HG02885 (cell line): ENCODE data around the gene TMEM165.
"Not testable (repeated sequence)": the region's sequence is repeated elsewhere in the genome, so short reads cannot be mapped to it uniquely, and the experiment has no call there.

Source experiments
- ATAC-seq: cut with Tn5 transposase; IDR thresholded peaks from one replicate; pipeline ENCODE4 v1.9.1; 2021; ENCODE audit warnings: mild to moderate bottlenecking; ENCODE audit not compliant: unreplicated experiment, poor library complexity

TMEM165 gene, protein sequence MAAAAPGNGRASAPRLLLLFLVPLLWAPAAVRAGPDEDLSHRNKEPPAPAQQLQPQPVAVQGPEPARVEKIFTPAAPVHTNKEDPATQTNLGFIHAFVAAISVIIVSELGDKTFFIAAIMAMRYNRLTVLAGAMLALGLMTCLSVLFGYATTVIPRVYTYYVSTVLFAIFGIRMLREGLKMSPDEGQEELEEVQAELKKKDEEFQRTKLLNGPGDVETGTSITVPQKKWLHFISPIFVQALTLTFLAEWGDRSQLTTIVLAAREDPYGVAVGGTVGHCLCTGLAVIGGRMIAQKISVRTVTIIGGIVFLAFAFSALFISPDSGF

DNA sequence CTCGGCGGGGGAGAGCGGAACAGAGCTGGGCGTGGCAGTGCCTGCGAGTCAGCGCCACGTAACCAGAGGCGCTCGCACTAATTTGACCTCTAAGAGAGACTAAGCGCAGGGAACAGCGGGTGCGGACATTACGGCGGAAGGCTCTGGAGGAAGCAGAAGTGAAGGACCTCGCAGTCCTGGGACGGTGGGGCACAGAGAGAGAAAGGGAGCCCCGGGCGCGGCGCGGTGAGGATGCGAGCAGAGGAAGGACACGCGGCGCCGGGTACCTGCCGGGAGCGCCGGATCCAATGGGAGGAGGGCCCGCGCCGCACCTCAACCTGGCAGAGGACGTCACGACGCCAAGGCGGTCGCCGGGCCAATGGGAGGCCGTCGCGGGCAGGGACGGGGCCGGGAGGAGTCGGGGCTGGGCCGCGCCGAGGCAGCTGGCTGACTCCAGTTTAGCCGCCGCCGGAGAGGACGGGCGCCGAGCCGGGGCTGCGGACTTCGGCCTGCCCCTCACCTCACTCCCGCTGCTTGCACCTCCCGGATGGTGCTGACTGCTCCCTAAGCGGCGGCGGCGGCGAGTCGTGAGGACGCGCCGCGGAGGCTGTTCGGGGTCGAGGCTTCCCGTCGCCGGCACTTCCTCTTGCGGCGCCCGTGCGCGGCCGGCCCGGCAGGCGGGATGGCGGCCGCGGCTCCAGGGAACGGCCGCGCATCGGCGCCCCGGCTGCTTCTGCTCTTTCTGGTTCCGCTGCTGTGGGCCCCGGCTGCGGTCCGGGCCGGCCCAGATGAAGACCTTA lies at the start of gene TMEM165:
Gene TMEM165, plus strand, starts transcription at position 429 of the 779 bp plus-strand sequence. Its CDS starts 233 bp downstream, at position 662.
- peak; percentile 93 for ATAC-seq

DNA sequence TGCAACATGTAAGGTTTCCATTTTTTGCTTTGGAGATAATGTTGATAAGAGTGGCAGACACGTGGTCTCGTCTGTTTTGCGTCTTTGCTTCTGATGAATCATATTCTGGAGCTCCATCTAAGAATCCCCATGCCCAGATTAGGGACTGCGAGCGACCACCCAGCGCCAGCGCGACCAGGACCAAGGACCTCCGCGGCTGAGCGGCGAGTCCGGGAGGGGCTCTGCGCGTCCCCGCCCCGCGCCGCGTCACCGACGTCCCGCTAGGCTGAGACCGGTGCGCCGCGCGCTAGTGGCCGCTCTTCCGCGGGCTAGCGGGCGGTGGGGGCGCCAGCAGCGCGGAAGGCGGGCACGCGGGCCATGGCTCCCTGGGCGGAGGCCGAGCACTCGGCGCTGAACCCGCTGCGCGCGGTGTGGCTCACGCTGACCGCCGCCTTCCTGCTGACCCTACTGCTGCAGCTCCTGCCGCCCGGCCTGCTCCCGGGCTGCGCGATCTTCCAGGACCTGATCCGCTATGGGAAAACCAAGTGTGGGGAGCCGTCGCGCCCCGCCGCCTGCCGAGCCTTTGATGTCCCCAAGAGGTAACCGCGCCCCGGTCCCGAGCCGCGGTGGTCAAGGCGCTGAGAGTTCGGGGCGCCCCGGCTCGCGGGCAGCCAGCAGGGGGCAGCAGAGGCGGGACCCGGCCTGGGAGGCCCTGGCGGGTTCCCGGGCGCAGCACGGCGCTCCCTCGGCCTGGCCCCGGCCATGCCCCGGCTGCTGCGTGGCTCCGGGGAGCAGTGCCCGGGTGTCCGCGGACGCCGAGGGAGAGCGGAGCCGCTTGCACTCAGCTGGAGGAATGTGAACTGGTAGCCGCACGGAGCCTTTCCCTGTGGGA lies 49.5 kb upstream of the TMEM165 start, which contains the start of gene SRD5A3:
Gene SRD5A3, plus strand, starts transcription at position 263 of the 871 bp plus-strand sequence. Its CDS starts 95 bp downstream, at position 358.
- peak; percentile 92 for ATAC-seq

DNA sequence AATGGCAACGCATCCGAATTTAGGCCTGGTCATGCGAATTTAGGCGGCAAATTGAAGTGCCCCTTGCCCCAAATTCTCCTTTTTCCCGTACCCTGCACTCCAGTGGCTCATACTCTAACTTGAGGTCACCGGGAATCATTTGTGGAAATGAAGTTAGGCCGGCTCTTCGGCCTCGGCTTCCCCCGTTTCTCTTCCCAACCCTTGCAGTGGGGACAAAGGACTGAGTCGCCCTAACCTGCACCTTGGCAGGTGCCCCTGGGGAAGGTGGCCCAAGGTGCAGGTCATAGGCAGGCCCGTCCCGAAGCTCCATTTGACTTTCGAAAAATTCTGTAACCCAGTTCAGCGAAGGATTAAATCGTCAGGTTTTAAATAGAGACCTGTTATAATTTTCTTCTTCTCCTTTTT lies 48.9 kb upstream of the TMEM165 start:
- no peak for ATAC-seq

DNA sequence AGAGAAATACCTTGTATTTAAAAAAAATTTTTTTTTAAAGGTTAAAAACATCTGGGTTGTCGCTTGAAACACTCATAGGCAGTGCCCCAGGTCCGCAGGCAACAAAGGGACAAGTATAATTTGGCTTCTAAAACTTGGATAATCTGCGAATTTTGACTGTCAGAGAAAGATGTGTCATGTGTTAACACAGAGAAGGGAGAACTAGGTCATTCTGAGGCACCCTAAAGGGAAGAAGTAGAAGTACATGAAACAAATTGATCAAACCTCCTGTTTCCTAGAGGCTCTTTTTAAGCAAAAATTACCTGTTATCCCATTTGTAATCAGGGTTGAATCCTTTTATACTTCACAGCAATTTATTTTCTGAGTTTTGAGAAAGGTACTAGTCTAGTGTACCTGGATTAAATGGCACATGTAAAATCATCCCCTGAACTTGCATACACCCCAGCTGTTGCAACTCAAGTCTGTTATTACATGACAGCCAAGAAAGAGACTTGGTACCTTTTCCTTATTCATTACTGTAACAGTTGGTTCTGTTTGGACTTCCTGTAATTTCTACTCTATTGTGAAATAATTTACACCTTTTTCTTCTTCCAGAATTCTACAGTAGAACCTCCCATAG lies 48.0 kb upstream of the TMEM165 start:
- no peak for ATAC-seq

DNA sequence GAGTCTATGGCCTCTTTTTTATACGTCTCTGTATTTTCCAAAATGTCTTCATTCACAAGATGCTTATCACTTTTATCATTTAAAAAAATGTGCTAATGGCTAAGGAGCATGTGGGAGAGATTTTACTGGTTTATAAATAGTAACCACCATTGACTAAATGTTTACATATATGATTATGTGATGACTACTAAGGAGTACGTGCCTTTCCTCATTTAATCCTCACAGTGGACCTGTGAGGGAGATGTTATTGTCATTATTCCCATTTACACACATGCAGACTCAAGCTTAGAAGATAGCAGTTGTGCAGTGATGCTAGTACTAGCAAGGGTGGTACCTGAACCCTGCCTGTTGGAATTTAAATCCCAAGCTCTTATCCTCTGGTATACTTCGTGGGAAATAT lies 47.3 kb upstream of the TMEM165 start:
- ATAC-seq: no peak

DNA sequence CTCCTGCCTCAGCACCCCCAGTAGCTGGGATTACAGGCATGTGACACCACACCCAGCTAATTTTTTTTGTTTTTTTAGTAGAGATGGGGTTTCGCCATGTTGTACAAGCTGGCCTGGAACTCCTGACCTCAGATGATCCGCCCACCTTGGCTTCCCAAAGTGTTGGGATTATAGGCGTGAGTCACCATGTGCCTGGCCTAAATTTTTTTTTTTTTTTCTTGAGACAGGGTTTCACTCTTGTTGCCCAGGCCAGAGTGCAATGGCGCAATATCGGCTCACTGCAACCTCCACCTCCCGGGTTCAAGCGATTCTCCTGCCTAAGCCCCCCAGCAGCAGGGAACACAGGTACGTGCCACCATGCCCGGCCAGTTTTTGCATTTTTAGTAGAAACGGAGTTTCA lies 44.9 kb upstream of the TMEM165 start:
- ATAC-seq: not testable (repeated sequence)

DNA sequence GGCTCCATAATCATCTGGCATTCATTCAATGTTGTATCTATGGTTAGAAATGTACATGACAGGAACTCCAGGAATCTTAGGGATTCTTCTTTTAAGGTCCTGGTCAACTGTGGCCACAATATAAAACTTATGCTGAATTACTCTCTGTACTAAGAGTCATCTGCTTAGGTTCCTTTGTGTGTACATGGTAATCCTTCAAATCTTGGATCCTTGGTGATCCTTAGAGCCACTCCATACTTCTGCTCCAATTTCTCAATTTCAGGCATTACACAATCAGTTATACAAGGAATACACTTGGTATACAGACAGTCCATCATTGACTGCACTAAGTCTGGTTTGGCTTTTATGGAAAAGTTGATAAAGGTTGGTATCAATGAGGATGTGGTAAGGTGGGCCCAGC lies 43.9 kb upstream of the TMEM165 start:
- ATAC-seq: no peak

DNA sequence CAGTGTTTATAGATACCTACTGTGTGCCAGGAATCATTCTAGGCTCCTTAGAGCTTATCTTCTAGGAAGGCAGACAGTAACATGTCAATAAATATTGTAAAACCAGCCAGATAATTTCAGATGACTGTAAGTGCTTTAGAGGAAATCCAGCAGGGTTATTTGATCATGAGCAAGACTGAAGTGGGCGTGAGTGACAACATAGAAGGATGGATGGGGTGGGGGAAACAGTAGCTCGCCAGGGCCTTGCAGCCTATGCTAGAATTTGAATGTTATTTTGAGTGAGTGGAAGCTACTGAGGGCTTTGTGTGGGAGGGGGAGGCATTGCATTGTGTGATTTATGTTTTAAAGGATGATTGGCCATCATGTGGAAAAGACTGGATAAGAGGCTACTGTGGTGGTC lies 43.0 kb upstream of the TMEM165 start:
- no peak for ATAC-seq

DNA sequence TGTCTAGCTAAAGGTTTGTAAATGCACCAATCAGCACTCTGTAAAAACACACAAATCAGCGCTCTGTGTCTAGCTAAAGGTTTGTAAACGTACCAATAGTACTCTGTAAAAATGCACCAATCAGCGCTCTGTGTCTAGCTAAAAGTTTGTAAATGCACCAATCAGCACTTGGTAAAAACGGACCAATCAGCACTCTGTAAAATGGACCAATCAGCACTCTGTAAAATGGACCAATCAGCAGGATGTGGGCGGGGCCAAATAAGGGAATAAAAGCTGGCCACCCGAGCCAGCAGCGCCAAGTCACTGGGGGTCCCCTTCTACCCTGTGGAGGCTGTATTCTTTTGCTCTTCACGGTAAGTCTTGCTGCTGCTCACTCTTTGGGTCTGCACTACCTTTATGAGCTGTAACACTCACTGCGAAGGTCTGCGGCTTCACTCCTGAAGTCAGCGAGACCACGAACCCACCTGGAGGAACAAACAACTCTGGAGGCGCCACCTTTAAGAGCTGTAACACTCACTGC lies 42.5 kb upstream of the TMEM165 start:
- ATAC-seq: not testable (repeated sequence)

DNA sequence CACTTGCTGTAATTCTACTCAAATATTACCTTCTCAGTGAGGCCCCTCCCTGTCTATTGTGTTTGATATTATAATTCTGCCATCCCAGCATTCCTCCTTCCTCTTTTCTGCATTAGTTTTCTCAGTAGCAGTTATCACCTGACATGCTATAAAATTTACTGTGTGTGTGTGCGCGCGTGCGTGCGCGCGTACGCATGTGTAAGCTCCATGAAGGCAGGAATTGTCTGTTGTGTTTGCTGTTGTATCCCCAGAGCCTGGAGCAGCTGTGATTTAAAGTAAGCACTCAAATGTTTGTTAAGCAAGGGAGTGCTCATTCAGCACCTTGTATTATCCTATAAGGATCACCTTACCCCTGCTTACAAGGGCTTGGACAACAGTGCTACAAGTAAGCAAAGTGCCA lies 41.1 kb upstream of the TMEM165 start:
- ATAC-seq: no peak

DNA sequence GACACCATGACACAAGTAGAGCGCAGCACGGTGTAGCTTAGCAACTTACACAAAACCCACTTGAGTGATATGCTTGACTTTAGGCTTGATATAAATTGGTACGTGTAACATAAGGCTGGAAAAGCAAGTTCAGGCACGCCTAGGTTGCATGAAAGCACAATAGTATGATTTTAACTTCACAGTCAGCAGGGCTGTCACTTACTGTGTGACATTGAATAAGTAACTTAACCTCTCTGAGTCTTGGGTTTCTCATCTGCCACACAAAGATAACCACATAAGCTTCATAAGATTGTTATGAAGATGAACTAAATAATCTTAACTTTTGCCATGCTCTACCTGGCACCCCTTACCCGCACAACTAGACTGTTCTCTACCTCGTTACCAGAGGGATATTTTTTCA lies 40.2 kb upstream of the TMEM165 start:
- no peak for ATAC-seq

DNA sequence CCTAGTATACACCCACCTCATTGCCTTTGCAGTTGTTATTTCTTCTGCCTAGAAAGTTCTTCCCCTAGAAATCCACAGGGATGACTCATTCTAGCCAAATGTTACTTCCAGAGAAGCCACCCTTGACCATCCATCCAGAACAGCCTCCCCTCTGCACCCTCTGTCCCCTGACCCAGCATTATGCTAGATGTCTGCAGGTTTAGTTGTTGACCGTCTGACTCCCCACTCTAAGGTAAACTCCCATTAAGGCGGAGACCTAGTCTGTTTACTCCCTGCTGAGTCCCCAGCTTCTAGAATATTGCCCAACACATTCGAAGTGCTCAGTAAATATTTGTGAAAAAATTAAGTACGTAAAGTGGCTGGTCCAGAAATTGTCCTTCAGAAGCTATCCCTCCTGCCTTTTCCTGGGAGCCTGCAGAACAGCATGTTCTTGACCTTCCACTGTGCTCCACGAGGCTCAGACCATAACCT lies 38.7 kb upstream of the TMEM165 start:
- no peak for ATAC-seq

DNA sequence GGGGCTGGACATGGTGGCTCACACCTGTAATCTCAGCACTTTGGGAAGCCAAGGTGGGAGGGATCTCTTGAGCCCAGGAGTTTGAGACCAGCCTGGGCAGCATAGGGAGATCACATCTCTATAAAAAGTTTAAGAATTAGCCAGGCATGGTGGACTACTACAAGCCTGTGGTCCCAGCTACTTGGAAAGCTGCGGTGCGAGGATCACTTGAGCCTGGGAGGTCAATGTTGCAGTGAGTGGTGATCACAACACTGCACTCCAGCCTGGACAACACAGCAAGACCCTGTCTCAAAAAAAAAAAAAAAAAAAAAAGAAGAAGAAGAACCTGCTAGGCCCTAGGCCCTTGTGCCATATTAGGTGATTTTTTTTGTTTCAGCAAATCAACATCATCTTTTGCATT lies 37.5 kb upstream of the TMEM165 start:
- no peak for ATAC-seq

DNA sequence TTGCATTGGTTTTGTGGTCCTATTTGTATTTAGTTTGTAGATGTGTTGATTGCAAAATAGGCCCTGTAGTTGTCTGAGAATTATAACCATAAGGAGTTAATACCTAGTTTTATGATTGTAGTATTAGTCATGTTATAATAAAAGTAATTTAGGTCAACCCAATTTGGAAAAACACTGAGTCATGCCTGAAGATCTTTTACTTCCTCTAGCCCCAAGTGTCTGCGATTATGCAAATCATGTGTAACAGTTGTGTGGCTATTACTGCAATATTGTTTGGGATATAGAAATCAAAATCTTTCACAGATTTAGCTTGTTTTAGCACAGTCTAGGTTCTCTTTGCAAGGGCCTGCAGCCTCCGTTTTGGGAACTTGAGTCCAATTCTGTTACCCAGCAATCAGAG lies 37.1 kb upstream of the TMEM165 start:
- ATAC-seq: peak; percentile 82

DNA sequence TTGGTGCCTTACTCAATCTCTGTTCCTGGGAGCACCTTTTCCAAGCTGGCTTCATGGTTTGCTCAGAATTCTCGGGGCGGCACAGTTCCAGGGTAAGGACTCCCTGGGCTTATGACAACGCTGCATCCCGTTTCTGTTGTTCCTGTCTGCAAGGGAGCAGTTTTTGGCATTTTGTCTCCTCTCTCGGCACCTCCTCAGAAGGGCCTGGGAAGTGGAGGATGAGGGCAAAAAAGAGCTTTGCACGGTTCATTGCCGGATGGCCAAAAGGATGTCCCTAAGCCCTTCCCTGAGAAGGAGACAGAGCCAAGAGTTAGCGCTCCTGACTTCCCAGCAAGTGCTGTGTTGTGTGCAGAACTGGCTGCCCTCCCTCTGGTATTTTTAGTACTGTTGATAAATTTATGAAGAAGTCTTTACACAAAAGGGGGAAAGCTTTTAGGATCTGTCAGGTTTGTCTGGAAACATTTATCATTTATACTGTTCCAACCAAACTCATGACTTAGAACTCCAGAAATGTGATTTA lies 36.3 kb upstream of the TMEM165 start:
- ATAC-seq: no peak

DNA sequence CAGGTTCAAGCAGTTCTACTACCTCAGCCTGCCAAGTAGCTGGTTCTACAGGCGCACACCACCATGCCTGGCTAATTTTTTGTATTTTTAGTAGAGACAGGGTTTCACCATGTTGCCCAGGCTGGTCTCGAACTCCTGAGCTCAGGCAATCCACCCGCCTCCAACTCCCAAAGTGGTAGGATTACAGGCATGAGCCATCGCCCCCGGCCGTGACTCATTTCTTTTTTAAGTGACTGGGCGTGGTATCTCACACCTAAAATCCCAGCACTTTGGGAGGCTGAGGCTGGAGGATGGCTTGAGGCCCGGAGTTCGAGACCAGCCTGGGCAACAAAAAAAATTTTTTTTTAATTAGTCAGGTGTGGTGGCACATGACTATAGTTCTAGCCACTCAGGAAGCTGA lies 32.8 kb upstream of the TMEM165 start:
- not testable (repeated sequence) for ATAC-seq

DNA sequence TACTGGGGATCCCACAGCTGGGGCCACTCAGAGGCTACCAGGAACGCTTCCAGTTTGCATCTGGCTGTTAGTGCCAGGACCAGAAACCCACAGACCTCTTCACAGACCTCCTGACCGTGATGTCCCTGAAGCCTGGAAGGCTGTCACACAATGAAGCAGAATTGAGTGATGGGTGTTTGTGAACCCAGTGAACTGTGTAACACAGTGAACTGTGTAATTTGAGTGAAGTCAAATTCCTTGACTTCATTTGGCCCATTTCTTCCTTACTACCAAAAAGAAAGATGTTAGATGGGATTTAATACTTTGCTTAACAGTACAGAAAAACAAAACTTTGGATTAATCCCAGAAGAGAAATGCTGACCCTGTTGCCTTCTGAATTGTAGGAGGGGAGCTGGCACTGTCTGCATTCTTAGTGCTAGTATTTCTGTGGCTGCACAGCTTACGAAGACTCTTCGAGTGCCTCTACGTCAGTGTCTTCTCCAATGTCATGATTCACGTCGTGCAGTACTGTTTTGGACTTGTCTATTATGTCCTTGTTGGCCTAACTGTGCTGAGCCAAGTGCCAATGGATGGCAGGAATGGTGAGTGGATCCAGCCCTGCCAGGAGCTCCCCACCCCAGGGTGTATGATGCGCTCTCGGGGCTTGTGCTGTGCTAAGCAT lies 31.9 kb upstream of the TMEM165 start:
- ATAC-seq: no peak

DNA sequence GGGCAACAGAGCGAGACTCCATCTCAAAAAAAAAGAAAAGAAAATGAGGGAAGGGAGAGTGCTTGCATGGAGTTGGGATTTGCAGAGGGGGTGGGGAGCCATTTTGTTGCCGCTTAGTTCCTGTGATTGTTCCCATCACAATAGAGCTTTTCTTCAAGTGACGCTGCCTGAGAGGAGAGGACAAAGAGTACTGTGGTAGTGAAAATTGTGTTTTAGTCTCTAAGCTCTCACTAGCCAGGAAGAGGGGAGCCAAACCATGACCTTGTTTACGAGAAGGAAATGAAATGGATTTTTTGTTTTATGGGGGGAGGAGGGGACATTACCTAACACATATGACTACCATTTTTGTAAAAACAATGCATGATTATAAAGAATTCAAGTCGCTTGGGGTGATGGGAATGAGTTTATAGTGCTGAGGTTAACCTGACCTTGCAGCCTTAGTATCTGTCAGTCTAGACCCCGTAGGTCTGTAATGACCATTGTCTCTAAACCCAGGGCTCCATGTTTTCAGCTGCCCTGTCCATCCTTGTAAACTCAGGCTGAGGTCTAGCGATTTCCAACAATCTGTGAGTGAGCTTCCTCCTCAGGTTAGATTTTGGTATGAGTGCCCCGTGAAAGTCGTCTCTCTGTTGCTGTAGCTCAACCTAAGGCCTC lies 30.9 kb upstream of the TMEM165 start:
- no peak for ATAC-seq

DNA sequence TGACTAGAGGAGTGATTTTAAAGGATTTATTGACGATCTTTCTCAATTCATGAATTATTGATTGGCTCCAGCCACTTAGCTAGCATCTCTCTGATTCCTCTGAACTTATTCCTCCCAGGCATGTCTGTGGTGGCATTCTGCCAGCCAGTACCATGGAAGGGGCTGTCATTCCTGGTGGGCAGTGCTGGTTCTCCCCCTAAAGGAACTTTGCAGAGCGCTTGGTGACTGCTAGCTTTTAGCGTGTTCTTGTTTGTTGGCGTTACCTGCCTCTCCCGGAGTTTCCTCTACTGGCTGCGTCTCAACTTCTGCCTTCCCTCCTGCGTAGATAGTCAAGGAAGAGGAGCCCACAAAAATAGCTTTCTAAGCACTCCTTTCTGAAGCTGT lies 30.4 kb upstream of the TMEM165 start:
- no peak for ATAC-seq
